ENCODE measurements around the gene PFKFB3. TPM values are rescaled to one million over a fixed set of nuclear protein-coding genes. Genes with fewer than 3 reads are reported as not detected.

Gene PFKFB3
- total RNA-seq, 1 donor: 19.2 TPM

GRCh38 chr10:6168084-6168483 lies 34.6 kb upstream of the PFKFB3 start:
- peaks cover 58% of the 10 kb centered on the region for H3K79me2 ChIP-seq (ENCODE audit: insufficient read depth, low read length)
- TF ChIP-seq, protein P1, sequence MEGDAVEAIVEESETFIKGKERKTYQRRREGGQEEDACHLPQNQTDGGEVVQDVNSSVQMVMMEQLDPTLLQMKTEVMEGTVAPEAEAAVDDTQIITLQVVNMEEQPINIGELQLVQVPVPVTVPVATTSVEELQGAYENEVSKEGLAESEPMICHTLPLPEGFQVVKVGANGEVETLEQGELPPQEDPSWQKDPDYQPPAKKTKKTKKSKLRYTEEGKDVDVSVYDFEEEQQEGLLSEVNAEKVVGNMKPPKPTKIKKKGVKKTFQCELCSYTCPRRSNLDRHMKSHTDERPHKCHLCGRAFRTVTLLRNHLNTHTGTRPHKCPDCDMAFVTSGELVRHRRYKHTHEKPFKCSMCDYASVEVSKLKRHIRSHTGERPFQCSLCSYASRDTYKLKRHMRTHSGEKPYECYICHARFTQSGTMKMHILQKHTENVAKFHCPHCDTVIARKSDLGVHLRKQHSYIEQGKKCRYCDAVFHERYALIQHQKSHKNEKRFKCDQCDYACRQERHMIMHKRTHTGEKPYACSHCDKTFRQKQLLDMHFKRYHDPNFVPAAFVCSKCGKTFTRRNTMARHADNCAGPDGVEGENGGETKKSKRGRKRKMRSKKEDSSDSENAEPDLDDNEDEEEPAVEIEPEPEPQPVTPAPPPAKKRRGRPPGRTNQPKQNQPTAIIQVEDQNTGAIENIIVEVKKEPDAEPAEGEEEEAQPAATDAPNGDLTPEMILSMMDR (IDR thresholded peaks at IDR 0.05; ENCODE audit: extremely low read depth, low read depth, low read length): no peak
- H3K4me2 ChIP-seq (ENCODE audit: insufficient read depth, low read length): no peak overlapping the region
- H3K36me3 ChIP-seq (ENCODE audit: insufficient read depth, low read length): peaks cover 5% of the 10 kb centered on the region
- H3K4me3 ChIP-seq (ENCODE audit: insufficient read depth, low read length): no peak overlapping the region
- H2AFZ ChIP-seq (ENCODE audit: low read length): no peak overlapping the region
- DNase-seq (ENCODE audit: insufficient read length, low spot score, missing footprints): no peak
- no peaks in the 10 kb centered on the region for H3K9me3 ChIP-seq (ENCODE audit: low read depth, low read length)
- no peaks in the 10 kb centered on the region for H3K27me3 ChIP-seq (ENCODE audit: insufficient read depth, low read length)
- peak overlapping the region; percentile 12 for H3K27ac ChIP-seq (ENCODE audit: low read depth, low read length)
- H4K20me1 ChIP-seq (ENCODE audit: insufficient read depth, low read length): peaks cover 42% of the 10 kb centered on the region
- peaks cover 21% of the 10 kb centered on the region for H3K4me1 ChIP-seq (ENCODE audit: insufficient read depth, low read length)

DNA sequence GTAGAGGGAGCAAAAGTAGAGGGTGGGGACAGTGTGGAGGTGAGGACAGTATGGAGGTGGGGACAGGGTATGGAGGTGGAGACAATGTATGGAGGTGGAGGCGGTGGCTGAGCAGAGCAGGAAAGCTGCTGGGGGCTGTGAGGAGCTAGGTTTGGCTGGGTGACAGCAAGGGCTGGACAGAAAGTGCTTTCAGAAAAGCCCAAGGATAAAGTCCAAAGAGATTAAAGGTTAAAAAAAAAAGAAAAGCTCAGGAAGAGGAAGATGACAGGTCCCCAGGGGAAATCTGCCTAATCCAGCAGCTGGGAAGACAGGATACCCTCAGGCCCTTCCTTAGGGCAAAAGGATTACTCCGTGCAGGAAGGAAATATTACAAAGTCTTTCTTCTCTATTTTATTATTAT lies 32.1 kb upstream of the PFKFB3 start:
- Histone ChIP-seq H3K27me3 (ENCODE audit: insufficient read depth, low read length) (no peaks in the 10 kb centered on the region), H3K4me3 (ENCODE audit: insufficient read depth, low read length) (no peak overlapping the region), H3K4me1 (ENCODE audit: insufficient read depth, low read length) (peaks cover 11% of the 10 kb centered on the region), H2AFZ (ENCODE audit: low read length) (no peak overlapping the region), H3K9me3 (ENCODE audit: low read depth, low read length) (no peaks in the 10 kb centered on the region), H3K4me2 (ENCODE audit: insufficient read depth, low read length) (no peak overlapping the region), H3K79me2 (ENCODE audit: insufficient read depth, low read length) (peaks cover 57% of the 10 kb centered on the region), H3K36me3 (ENCODE audit: insufficient read depth, low read length) (peaks cover 2% of the 10 kb centered on the region), H3K27ac (ENCODE audit: low read depth, low read length) (no peak overlapping the region), H4K20me1 (ENCODE audit: insufficient read depth, low read length) (peaks cover 67% of the 10 kb centered on the region)
- no peak for DNase-seq (ENCODE audit: insufficient read length, low spot score, missing footprints)
- TF ChIP-seq, protein P1 (IDR thresholded peaks at IDR 0.05; ENCODE audit: extremely low read depth, low read depth, low read length): no peak

DNA sequence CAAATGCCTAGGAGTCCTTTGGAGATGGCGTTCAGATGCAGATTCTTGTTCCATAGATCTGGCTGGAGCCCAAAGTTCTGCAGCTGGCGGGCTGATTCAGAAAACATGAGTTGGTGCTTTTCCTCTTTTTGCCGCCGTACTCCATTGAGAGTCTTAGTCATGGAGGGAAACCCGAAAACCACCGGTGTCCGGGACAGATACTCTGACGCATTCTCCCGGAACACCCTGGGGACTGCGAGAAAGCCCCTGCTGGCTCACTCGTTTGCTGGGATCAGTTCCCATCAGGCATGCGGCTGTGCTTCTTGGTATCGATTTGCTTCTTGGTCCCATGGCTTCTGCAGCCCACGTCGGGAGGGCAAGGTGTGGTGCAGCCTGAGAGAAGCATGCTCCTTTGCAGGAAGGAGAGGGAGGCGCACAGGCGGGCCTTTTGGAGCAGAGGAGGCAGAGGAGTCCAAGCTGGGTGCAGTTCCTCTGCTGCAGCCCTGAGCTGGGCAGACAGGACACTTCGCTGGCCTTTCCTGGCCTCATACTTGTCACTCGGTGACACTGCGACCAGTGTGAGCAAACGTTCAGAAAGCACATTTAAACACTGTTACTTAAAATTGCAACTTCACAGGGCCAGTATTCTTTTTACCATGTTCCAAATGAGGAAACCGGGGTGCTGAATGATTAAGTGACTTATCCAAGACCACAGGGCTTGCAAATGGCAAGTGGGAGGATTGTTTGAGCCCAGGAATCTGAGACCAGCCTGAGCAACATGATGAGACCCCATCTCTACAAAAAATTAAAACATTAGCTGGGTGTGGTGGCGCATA lies 30.6 kb upstream of the PFKFB3 start:
- Histone ChIP-seq H3K9me3 (ENCODE audit: low read depth, low read length) (no peaks in the 10 kb centered on the region), H2AFZ (ENCODE audit: low read length) (no peak overlapping the region), H3K27ac (ENCODE audit: low read depth, low read length) (no peak overlapping the region), H4K20me1 (ENCODE audit: insufficient read depth, low read length) (peaks cover 76% of the 10 kb centered on the region), H3K4me2 (ENCODE audit: insufficient read depth, low read length) (peak overlapping the region; percentile 61), H3K36me3 (ENCODE audit: insufficient read depth, low read length) (peaks cover 3% of the 10 kb centered on the region), H3K79me2 (ENCODE audit: insufficient read depth, low read length) (peaks cover 53% of the 10 kb centered on the region), H3K27me3 (ENCODE audit: insufficient read depth, low read length) (no peaks in the 10 kb centered on the region), H3K4me3 (ENCODE audit: insufficient read depth, low read length) (peak overlapping the region; percentile 16), H3K4me1 (ENCODE audit: insufficient read depth, low read length) (peaks cover 11% of the 10 kb centered on the region)
- TF ChIP-seq, protein P1 (IDR thresholded peaks at IDR 0.05; ENCODE audit: extremely low read depth, low read depth, low read length): no peak
- DNase-seq (ENCODE audit: insufficient read length, low spot score, missing footprints): peak; percentile 97

GRCh38 chr10:6173203-6173602 lies 29.5 kb upstream of the PFKFB3 start:
- peaks cover 3% of the 10 kb centered on the region for H3K36me3 ChIP-seq (ENCODE audit: insufficient read depth, low read length)
- DNase-seq (ENCODE audit: insufficient read length, low spot score, missing footprints): no peak
- peaks cover 11% of the 10 kb centered on the region for H3K4me1 ChIP-seq (ENCODE audit: insufficient read depth, low read length)
- H3K9me3 ChIP-seq (ENCODE audit: low read depth, low read length): no peaks in the 10 kb centered on the region
- H4K20me1 ChIP-seq (ENCODE audit: insufficient read depth, low read length): peaks cover 74% of the 10 kb centered on the region
- TF ChIP-seq, protein P1 (IDR thresholded peaks at IDR 0.05; ENCODE audit: extremely low read depth, low read depth, low read length): peak; percentile 18
- no peak overlapping the region for H3K27ac ChIP-seq (ENCODE audit: low read depth, low read length)
- no peak overlapping the region for H3K4me2 ChIP-seq (ENCODE audit: insufficient read depth, low read length)
- H3K79me2 ChIP-seq (ENCODE audit: insufficient read depth, low read length): peaks cover 42% of the 10 kb centered on the region
- no peak overlapping the region for H3K4me3 ChIP-seq (ENCODE audit: insufficient read depth, low read length)
- no peaks in the 10 kb centered on the region for H3K27me3 ChIP-seq (ENCODE audit: insufficient read depth, low read length)
- no peak overlapping the region for H2AFZ ChIP-seq (ENCODE audit: low read length)

Data from osteoblast (primary cell).